Left renal cortex interstitium (tissue), 4 donors: ENCODE results near the gene STK11. TPM values are rescaled to one million over a fixed set of nuclear protein-coding genes. Genes with fewer than 3 reads are reported as not detected.

Experiments used
- polyA plus RNA-seq, 4 donors: library from polyadenylated mRNA; unstranded; fragments of 120-200 nt; gene quantifications; one replicate each; pipeline ENCODE4 v1.2.1, GENCODE V29; 2013; ENCODE audit not compliant: insufficient read length in 4 of 4

The STK11 gene
- polyA plus RNA-seq, 4 donors, result 59.1 to 64.4 (median 61.9) TPM

Other genes starting within 250 kb of the STK11 start
- 10 to 100 TPM; 33.2 to 68.7 (median 55.4) TPM for gene WDR18, start 221.4 kb upstream of the STK11 start, polyA plus RNA-seq
- gene GRIN3B, start 205.4 kb upstream of the STK11 start, polyA plus RNA-seq, result 1 to 10 TPM in 2 of 4 donors, under 1 TPM in 2; 0.41 to 1.4 (median 1.0) TPM
- gene TMEM259, start 184.7 kb upstream of the STK11 start, polyA plus RNA-seq, result 100 to 1,000 TPM in 3 of 4 donors, 10 to 100 TPM in 1; 98.0 to 154 (median 130) TPM
- not detected for gene RNU6-2, start 184.3 kb upstream of the STK11 start, polyA plus RNA-seq
- 100 to 1,000 TPM; 163 to 215 (median 186) TPM for gene CNN2, start 179.2 kb upstream of the STK11 start, polyA plus RNA-seq
- gene ABCA7, start 165.7 kb upstream of the STK11 start, polyA plus RNA-seq, result 10 to 100 TPM in 1 of 4 donors, 1 to 10 TPM in 3; 6.9 to 14.0 (median 8.5) TPM
- 10 to 100 TPM in 3 of 4 donors, 1 to 10 TPM in 1; 9.4 to 14.9 (median 12.2) TPM for gene ARHGAP45, start 138.6 kb upstream of the STK11 start, polyA plus RNA-seq
- 100 to 1,000 TPM; 139 to 183 (median 154) TPM for gene POLR2E, start 110.4 kb upstream of the STK11 start, polyA plus RNA-seq
- 100 to 1,000 TPM; 240 to 321 (median 259) TPM for gene GPX4, start 101.8 kb upstream of the STK11 start, polyA plus RNA-seq
- gene SBNO2, start 31.5 kb upstream of the STK11 start, polyA plus RNA-seq, result 10 to 100 TPM; 15.2 to 22.8 (median 20.1) TPM
- 1 to 10 TPM; 1.1 to 5.9 (median 3.5) TPM for gene CBARP, start 32.2 kb downstream of the STK11 start, polyA plus RNA-seq
- gene ATP5F1D, start 36.0 kb downstream of the STK11 start, polyA plus RNA-seq, result 100 to 1,000 TPM in 3 of 4 donors, 10 to 100 TPM in 1; 83.4 to 185 (median 127) TPM
- gene MIDN, start 42.8 kb downstream of the STK11 start, polyA plus RNA-seq, result 10 to 100 TPM; 39.9 to 83.0 (median 65.7) TPM
- gene CIRBP, start 63.6 kb downstream of the STK11 start, polyA plus RNA-seq, result 1,000 to 10,000 TPM in 1 of 4 donors, 100 to 1,000 TPM in 3; 787 to 1,013 (median 826) TPM
- gene FAM174C, start 69.8 kb downstream of the STK11 start, polyA plus RNA-seq, result 10 to 100 TPM; 13.3 to 30.9 (median 26.1) TPM
- 1 to 10 TPM; 1.8 to 5.8 (median 4.3) TPM for gene EFNA2, start 80.1 kb downstream of the STK11 start, polyA plus RNA-seq
- gene NDUFS7, start 178.1 kb downstream of the STK11 start, polyA plus RNA-seq, result 10 to 100 TPM; 43.6 to 99.1 (median 85.1) TPM
- gene GAMT, start 195.8 kb downstream of the STK11 start, polyA plus RNA-seq, result 10 to 100 TPM; 24.4 to 44.5 (median 40.2) TPM
- gene DAZAP1, start 201.8 kb downstream of the STK11 start, polyA plus RNA-seq, result 100 to 1,000 TPM in 2 of 4 donors, 10 to 100 TPM in 2; 67.1 to 110 (median 95.0) TPM
- gene RPS15, start 232.6 kb downstream of the STK11 start, polyA plus RNA-seq, result 1,000 to 10,000 TPM in 1 of 4 donors, 100 to 1,000 TPM in 3; 623 to 1,048 (median 767) TPM
- gene APC2, start 244.3 kb downstream of the STK11 start, polyA plus RNA-seq, result 1 to 10 TPM; 1.1 to 2.0 (median 1.8) TPM